Subcutaneous adipose tissue (tissue), 4 donors: ENCODE results near the gene MESP2. TPM values are rescaled to one million over a fixed set of nuclear protein-coding genes. Genes with fewer than 3 reads are reported as not detected.

ENCODE experiments used
- CTCF ChIP-seq: fragments of 450-650 bp; IDR thresholded peaks from one replicate; pipeline ENCODE4 v1.5.1; 2016; ENCODE audit warnings: low read depth, mild to moderate bottlenecking, control low read depth, antibody characterized with exemption, moderate library complexity
- total RNA-seq, 4 donors: library from RNA; depleted of rRNA; stranded (reverse); fragments of >200 nt; gene quantifications; one replicate each; pipeline ENCODE4 v1.1.0, GENCODE V29; 2016

The MESP2 gene
- total RNA-seq, 4 donors from 2014 or later = 0.34 to 0.57 TPM; not detected in 2

GRCh38 chr15:89743594-89743993, 32.5 kb upstream of the MESP2 start:
- TF ChIP-seq CTCF = no peak

- TF ChIP-seq CTCF = no peak
These were observed 31.0 kb upstream of the MESP2 start for GRCh38 chr15:89745131-89745530.

- TF ChIP-seq CTCF = no peak
These were observed 30.4 kb upstream of the MESP2 start for GRCh38 chr15:89745768-89746167.

- TF ChIP-seq CTCF = no peak
These were observed 29.7 kb upstream of the MESP2 start for GRCh38 chr15:89746386-89746780.

- TF ChIP-seq CTCF = no peak
These were observed 28.1 kb upstream of the MESP2 start for GRCh38 chr15:89747708-89748682.

- no peak for TF ChIP-seq CTCF
These were observed 27.1 kb upstream of the MESP2 start for GRCh38 chr15:89749054-89749453.

- TF ChIP-seq CTCF = no peak
These were observed 26.6 kb upstream of the MESP2 start for GRCh38 chr15:89749526-89749925.
